ENCODE data around the gene CMIP.

GRCh38 chr16:81615833-81616232, 171.2 kb downstream of the CMIP start:
- TF ChIP-seq, protein P1, sequence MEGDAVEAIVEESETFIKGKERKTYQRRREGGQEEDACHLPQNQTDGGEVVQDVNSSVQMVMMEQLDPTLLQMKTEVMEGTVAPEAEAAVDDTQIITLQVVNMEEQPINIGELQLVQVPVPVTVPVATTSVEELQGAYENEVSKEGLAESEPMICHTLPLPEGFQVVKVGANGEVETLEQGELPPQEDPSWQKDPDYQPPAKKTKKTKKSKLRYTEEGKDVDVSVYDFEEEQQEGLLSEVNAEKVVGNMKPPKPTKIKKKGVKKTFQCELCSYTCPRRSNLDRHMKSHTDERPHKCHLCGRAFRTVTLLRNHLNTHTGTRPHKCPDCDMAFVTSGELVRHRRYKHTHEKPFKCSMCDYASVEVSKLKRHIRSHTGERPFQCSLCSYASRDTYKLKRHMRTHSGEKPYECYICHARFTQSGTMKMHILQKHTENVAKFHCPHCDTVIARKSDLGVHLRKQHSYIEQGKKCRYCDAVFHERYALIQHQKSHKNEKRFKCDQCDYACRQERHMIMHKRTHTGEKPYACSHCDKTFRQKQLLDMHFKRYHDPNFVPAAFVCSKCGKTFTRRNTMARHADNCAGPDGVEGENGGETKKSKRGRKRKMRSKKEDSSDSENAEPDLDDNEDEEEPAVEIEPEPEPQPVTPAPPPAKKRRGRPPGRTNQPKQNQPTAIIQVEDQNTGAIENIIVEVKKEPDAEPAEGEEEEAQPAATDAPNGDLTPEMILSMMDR (IDR thresholded peaks at IDR 0.05): no peak
- TF ChIP-seq CBFB (CRISPR knock-in tag; IDR thresholded peaks at IDR 0.05; ENCODE audit: low read depth) (no peak), TP53 (CRISPR knock-in tag; IDR thresholded peaks at IDR 0.05) (no peak), CREM (CRISPR knock-in tag; IDR thresholded peaks at IDR 0.05) (no peak), NFYB (CRISPR knock-in tag; conservative IDR thresholded peaks at IDR 0.05; ENCODE audit: low read depth) (no peak), FOXK1 (CRISPR knock-in tag; IDR thresholded peaks at IDR 0.05) (no peak), ESRRA (CRISPR knock-in tag; IDR thresholded peaks at IDR 0.05; ENCODE audit: borderline replicate concordance) (no peak), ATF2 (CRISPR knock-in tag; IDR thresholded peaks at IDR 0.05; ENCODE audit: borderline replicate concordance, low read depth) (no peak), PRDM15 (CRISPR knock-in tag; IDR thresholded peaks at IDR 0.05) (no peak), CREB1 (CRISPR knock-in tag; IDR thresholded peaks at IDR 0.05) (no peak), HMGA2 (CRISPR knock-in tag; IDR thresholded peaks at IDR 0.05) (no peak)
- TF ChIP-seq, protein P2, sequence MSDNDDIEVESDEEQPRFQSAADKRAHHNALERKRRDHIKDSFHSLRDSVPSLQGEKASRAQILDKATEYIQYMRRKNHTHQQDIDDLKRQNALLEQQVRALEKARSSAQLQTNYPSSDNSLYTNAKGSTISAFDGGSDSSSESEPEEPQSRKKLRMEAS (CRISPR knock-in tag; IDR thresholded peaks at IDR 0.05): no peak
- TF ChIP-seq, protein P3, sequence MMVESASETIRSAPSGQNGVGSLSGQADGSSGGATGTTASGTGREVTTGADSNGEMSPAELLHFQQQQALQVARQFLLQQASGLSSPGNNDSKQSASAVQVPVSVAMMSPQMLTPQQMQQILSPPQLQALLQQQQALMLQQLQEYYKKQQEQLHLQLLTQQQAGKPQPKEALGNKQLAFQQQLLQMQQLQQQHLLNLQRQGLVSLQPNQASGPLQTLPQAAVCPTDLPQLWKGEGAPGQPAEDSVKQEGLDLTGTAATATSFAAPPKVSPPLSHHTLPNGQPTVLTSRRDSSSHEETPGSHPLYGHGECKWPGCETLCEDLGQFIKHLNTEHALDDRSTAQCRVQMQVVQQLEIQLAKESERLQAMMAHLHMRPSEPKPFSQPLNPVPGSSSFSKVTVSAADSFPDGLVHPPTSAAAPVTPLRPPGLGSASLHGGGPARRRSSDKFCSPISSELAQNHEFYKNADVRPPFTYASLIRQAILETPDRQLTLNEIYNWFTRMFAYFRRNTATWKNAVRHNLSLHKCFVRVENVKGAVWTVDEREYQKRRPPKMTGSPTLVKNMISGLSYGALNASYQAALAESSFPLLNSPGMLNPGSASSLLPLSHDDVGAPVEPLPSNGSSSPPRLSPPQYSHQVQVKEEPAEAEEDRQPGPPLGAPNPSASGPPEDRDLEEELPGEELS (CRISPR knock-in tag; IDR thresholded peaks at IDR 0.05): no peak
- TF ChIP-seq, protein P4, sequence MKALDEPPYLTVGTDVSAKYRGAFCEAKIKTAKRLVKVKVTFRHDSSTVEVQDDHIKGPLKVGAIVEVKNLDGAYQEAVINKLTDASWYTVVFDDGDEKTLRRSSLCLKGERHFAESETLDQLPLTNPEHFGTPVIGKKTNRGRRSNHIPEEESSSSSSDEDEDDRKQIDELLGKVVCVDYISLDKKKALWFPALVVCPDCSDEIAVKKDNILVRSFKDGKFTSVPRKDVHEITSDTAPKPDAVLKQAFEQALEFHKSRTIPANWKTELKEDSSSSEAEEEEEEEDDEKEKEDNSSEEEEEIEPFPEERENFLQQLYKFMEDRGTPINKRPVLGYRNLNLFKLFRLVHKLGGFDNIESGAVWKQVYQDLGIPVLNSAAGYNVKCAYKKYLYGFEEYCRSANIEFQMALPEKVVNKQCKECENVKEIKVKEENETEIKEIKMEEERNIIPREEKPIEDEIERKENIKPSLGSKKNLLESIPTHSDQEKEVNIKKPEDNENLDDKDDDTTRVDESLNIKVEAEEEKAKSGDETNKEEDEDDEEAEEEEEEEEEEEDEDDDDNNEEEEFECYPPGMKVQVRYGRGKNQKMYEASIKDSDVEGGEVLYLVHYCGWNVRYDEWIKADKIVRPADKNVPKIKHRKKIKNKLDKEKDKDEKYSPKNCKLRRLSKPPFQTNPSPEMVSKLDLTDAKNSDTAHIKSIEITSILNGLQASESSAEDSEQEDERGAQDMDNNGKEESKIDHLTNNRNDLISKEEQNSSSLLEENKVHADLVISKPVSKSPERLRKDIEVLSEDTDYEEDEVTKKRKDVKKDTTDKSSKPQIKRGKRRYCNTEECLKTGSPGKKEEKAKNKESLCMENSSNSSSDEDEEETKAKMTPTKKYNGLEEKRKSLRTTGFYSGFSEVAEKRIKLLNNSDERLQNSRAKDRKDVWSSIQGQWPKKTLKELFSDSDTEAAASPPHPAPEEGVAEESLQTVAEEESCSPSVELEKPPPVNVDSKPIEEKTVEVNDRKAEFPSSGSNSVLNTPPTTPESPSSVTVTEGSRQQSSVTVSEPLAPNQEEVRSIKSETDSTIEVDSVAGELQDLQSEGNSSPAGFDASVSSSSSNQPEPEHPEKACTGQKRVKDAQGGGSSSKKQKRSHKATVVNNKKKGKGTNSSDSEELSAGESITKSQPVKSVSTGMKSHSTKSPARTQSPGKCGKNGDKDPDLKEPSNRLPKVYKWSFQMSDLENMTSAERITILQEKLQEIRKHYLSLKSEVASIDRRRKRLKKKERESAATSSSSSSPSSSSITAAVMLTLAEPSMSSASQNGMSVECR (CRISPR knock-in tag; IDR thresholded peaks at IDR 0.05; ENCODE audit: borderline replicate concordance): no peak

All from WTC11 (cell line).